SK-N-SH (cell line): ENCODE measurements around the gene CXCL16. TPM values are rescaled to one million over a fixed set of nuclear protein-coding genes. Genes with fewer than 3 reads are reported as not detected.
"Not testable (repeated sequence)": the region's sequence is repeated elsewhere in the genome, so short reads cannot be mapped to it uniquely, and the experiment has no call there.

Experiments used
- CTCF ChIA-PET: fragments of 300-600, 350-600 bp; formaldehyde crosslinking; extraction: SDS; loops from one replicate; lab custom pipeline; 2021; lab: Yijun Ruan, JAX
- POLR2A ChIA-PET: fragments of 350-600 bp; sonication (Branson Sonifier 250); formaldehyde crosslinking; extraction: SDS; loops from one replicate; lab custom pipeline; 2020; ENCODE audit warnings: antibody characterized with exemption, inconsistent platforms; lab: Yijun Ruan, JAX
- DNase-seq: peaks from one replicate; pipeline ENCODE4 v3.0.0; 2012
- H2AFZ ChIP-seq: fragments of 200-600 bp; sonication (generic); 2 replicates; pipeline ENCODE4 v1.8.1; 2016; ENCODE audit warnings: antibody characterized with exemption, mild to moderate bottlenecking, low read depth
- H3F3A ChIP-seq: fragments of 200-600 bp; sonication (generic); replicated peaks from 2 replicates; pipeline ENCODE3; 2016; ENCODE audit warnings: antibody characterized with exemption, mild to moderate bottlenecking; ENCODE audit not compliant: insufficient read depth
- H3K27ac ChIP-seq, 2 experiments: fragments of 200-500 bp in 1 of 2; fragments of 200-600 bp in 1 of 2; sonication (Bioruptor generic) in 1 of 2; sonication (generic), shearing (Covaris generic) in 1 of 2; 2 replicates each; pipeline versions ENCODE4 v1.5.1 to v1.6.1; 2014 to 2016; ENCODE audit warnings: low read depth in 2 of 2, inconsistent platforms in 1 of 2, low read length in 1 of 2, mild to moderate bottlenecking in 1 of 2, mixed read lengths in 1 of 2
- H3K27me3 ChIP-seq: fragments of 200-600 bp; sonication (generic), shearing (Covaris generic); 2 replicates; pipeline ENCODE4 v1.6.1; 2016; ENCODE audit warnings: mixed run types; ENCODE audit not compliant: insufficient read depth
- H3K36me3 ChIP-seq, 2 experiments: fragments of 200-500 bp in 1 of 2; fragments of 200-600 bp in 1 of 2; sonication (Bioruptor generic) in 1 of 2; sonication (generic) in 1 of 2; replicated peaks in 1 of 2; 2 replicates each; pipeline versions ENCODE3 to v1.5.1; 2014 to 2016; ENCODE audit warnings: low read length in 1 of 2, mild to moderate bottlenecking in 1 of 2; ENCODE audit not compliant: insufficient read depth in 2 of 2, control insufficient read depth in 1 of 2
- H3K4me1 ChIP-seq, 2 experiments: fragments of 200-500 bp in 1 of 2; fragments of 200-600 bp in 1 of 2; sonication (Bioruptor generic) in 1 of 2; sonication (generic), shearing (Covaris generic) in 1 of 2; 2 replicates each; pipeline versions ENCODE4 v1.5.1 to v1.6.1; 2014 to 2016; ENCODE audit warnings: low read depth in 1 of 2, low read length in 1 of 2, mixed run types in 1 of 2; ENCODE audit not compliant: insufficient read depth in 2 of 2, control insufficient read depth in 1 of 2
- H3K4me2 ChIP-seq: fragments of 200-600 bp; sonication (generic), shearing (Covaris generic); 2 replicates; pipeline ENCODE4 v1.6.1; 2017; ENCODE audit warnings: mixed run types
- H3K4me3 ChIP-seq, 2 experiments: fragments of 200-500 bp in 1 of 2; fragments of 200-600 bp in 1 of 2; sonication (Bioruptor generic) in 1 of 2; sonication (generic), shearing (Covaris generic) in 1 of 2; 2 replicates each; pipeline versions ENCODE4 v1.5.1 to v1.8.1; 2014 to 2016; ENCODE audit warnings: low read depth in 2 of 2, inconsistent platforms in 1 of 2, low read length in 1 of 2, mild to moderate bottlenecking in 1 of 2, mixed read lengths in 1 of 2, moderate library complexity in 1 of 2
- H3K79me2 ChIP-seq: fragments of 200-600 bp; sonication (generic); 2 replicates; pipeline ENCODE4 v1.8.1; 2017; ENCODE audit warnings: mild to moderate bottlenecking; ENCODE audit not compliant: insufficient read depth
- H3K9ac ChIP-seq: fragments of 200-600 bp; sonication (generic); 2 replicates; pipeline ENCODE4 v1.6.1; 2017; ENCODE audit warnings: mixed run types
- H3K9me2 ChIP-seq: fragments of 200-600 bp; sonication (generic); 2 replicates; pipeline ENCODE4 v1.6.1; 2017; ENCODE audit warnings: mixed run types
- H3K9me3 ChIP-seq: fragments of 200-600 bp; sonication (generic); 2 replicates; pipeline ENCODE4 v1.6.1; 2017; ENCODE audit warnings: mixed run types, mild to moderate bottlenecking, moderate library complexity
- H4K20me1 ChIP-seq: fragments of 200-600 bp; sonication (generic); 2 replicates; pipeline ENCODE4 v1.6.1; 2017; ENCODE audit warnings: mild to moderate bottlenecking, mixed run types; ENCODE audit not compliant: insufficient read depth
- EZH2phosphoT487 ChIP-seq: fragments of 200-600 bp; sonication (generic); IDR thresholded peaks from 2 replicates; pipeline ENCODE4 v1.6.1; 2017; ENCODE audit warnings: low read depth, mixed run types, mild to moderate bottlenecking, antibody characterized with exemption, moderate library complexity, borderline replicate concordance
- FOSL2 ChIP-seq: IDR thresholded peaks from 2 replicates; pipeline ENCODE4 v1.4.0; 2012; ENCODE audit warnings: low read depth, mild to moderate bottlenecking, moderate library complexity, borderline replicate concordance
- FOXJ3 ChIP-seq: sonication (generic); formaldehyde crosslinking; IDR thresholded peaks from 2 replicates; pipeline ENCODE4 v1.5.1; 2020; ENCODE audit warnings: mild to moderate bottlenecking, missing genetic modification reagents
- MEF2A ChIP-seq: IDR thresholded peaks from 2 replicates; pipeline ENCODE4 v1.4.0; 2012; ENCODE audit warnings: low read depth, borderline replicate concordance
- NRF1 ChIP-seq: IDR thresholded peaks from 2 replicates; pipeline ENCODE4 v1.6.1; 2012; ENCODE audit warnings: low read depth, mild to moderate bottlenecking, low read length
- RAD21 ChIP-seq: IDR thresholded peaks from 2 replicates; pipeline ENCODE4 v1.6.1; 2012; ENCODE audit warnings: mild to moderate bottlenecking, low read length
- RCOR1 ChIP-seq: fragments of 150-350 bp; IDR thresholded peaks from 2 replicates; pipeline ENCODE4 v1.6.1; 2017; ENCODE audit warnings: antibody characterized with exemption, low read length
- RFX5 ChIP-seq: IDR thresholded peaks from 2 replicates; pipeline ENCODE4 v1.6.1; 2012; ENCODE audit warnings: mild to moderate bottlenecking, improper control_type of control experiment, low read length
- SIN3A ChIP-seq: IDR thresholded peaks from 2 replicates; pipeline ENCODE4 v1.6.1; 2012; ENCODE audit warnings: low read depth, mild to moderate bottlenecking, low read length, moderate library complexity, borderline replicate concordance
- SMC3 ChIP-seq: IDR thresholded peaks from 2 replicates; pipeline ENCODE4 v1.6.1; 2012; ENCODE audit warnings: low read depth, low read length, improper control_type of control experiment
- TCF12 ChIP-seq: IDR thresholded peaks from 2 replicates; pipeline ENCODE4 v1.4.0; 2012
- YY1 ChIP-seq: IDR thresholded peaks from 2 replicates; pipeline ENCODE4 v1.4.0; 2012; ENCODE audit warnings: low read depth, mild to moderate bottlenecking
- WGBS: methylation state at CpG from one replicate; pipeline ENCODE4 v1.1.6; 2017; ENCODE audit warnings: low lambda C conversion rate; 5-methylcytosine and 5-hydroxymethylcytosine counted together
- polyA plus RNA-seq, 3 experiments: library from polyadenylated mRNA; depleted of rRNA; stranded (reverse); fragments of >200 nt; gene quantifications; 2 replicates each; pipeline ENCODE4 v1.2.3, GENCODE V29; 2012
- TF ChIP-seq, protein P1 (sequence below): IDR thresholded peaks from 2 replicates; pipeline ENCODE4 v1.4.0; 2012; ENCODE audit warnings: low read depth, borderline replicate concordance
- TF ChIP-seq, protein P2 (sequence below): IDR thresholded peaks from 2 replicates; pipeline ENCODE4; 2012
- TF ChIP-seq, protein P3 (sequence below): IDR thresholded peaks from 2 replicates; pipeline ENCODE4 v1.4.0; 2012; ENCODE audit warnings: low read depth, borderline replicate concordance

CXCL16 gene
- polyA plus RNA-seq, 1 of the 3 experiments (the other 2 are of a cell fraction): 4.3 TPM

DNA sequence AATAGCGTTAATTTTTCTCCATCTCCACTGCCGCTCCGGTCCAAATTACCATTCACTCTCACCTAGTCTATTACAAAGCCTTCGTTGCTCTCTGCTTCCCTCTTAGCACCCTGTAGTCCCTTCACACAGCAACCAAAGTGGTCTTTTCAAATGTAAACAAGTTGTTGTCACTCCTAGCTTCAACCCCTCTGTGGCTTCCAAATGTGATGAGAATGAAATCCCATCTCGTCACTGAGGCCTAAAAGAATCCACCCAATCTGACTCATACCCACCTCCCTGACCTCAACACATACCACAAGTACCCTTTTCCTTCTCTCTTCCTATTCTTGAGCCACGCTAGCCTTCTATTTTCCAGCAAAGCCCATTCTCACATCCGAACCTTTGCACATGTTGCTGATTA is 33.6 kb downstream of the CXCL16 start (continued):
- TF ChIP-seq, protein P1, sequence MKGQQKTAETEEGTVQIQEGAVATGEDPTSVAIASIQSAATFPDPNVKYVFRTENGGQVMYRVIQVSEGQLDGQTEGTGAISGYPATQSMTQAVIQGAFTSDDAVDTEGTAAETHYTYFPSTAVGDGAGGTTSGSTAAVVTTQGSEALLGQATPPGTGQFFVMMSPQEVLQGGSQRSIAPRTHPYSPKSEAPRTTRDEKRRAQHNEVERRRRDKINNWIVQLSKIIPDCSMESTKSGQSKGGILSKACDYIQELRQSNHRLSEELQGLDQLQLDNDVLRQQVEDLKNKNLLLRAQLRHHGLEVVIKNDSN: no peak
- TF ChIP-seq SIN3A: no peak
- TF ChIP-seq YY1: no peak
- TF ChIP-seq FOXJ3 (CRISPR knock-in tag): no peak

DNA sequence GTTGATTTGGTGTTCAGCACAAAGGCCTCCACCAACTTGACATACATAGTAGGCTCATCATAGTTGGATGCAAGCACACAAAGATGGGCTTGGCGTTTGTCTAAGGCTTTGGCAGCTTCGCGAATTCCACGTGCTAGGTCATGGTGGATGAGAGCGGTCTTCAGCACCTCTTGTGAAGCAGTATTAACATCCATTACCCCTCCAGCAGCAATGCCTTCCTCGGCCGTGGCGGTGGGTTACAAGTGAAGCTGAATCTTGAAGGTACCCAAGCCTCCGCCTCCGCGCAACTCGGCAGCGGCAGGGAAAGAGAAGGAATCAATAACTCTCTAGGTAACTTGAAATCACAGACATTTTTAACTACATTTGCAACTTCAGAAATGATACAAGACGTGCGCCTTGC is 34.7 kb downstream of the CXCL16 start:
- no peaks in the 10 kb centered on the region for H3K9me2 ChIP-seq
- H3F3A ChIP-seq: peaks cover 11% of the 10 kb centered on the region
- 0 out of 2 replicates have a peak, but pooled peaks cover 3% of the 10 kb centered on the region for H4K20me1 ChIP-seq
- no peak overlapping the region for H3K9ac ChIP-seq
- no peaks in the 10 kb centered on the region for H3K36me3 ChIP-seq
- no peak overlapping the region for H2AFZ ChIP-seq
- peaks cover 43% of the 10 kb centered on the region for H3K79me2 ChIP-seq
- no peak overlapping the region for H3K27ac ChIP-seq
- H3K4me3 ChIP-seq: no peak overlapping the region
- peaks cover 0 to 21% of the 10 kb centered on the region in 2 experiments; a peak in 2 of 4 replicates for H3K4me1 ChIP-seq
- DNase-seq: no peak
- TF ChIP-seq NRF1 (no peak), RFX5 (no peak), SMC3 (no peak), RCOR1 (no peak), RAD21 (no peak), EZH2phosphoT487 (no peak), TCF12 (no peak), MEF2A (no peak), FOSL2 (no peak)
- TF ChIP-seq, protein P1: no peak
- TF ChIP-seq, protein P2, sequence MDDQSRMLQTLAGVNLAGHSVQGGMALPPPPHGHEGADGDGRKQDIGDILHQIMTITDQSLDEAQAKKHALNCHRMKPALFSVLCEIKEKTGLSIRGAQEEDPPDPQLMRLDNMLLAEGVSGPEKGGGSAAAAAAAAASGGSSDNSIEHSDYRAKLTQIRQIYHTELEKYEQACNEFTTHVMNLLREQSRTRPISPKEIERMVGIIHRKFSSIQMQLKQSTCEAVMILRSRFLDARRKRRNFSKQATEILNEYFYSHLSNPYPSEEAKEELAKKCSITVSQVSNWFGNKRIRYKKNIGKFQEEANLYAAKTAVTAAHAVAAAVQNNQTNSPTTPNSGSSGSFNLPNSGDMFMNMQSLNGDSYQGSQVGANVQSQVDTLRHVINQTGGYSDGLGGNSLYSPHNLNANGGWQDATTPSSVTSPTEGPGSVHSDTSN: no peak
- TF ChIP-seq, protein P3, sequence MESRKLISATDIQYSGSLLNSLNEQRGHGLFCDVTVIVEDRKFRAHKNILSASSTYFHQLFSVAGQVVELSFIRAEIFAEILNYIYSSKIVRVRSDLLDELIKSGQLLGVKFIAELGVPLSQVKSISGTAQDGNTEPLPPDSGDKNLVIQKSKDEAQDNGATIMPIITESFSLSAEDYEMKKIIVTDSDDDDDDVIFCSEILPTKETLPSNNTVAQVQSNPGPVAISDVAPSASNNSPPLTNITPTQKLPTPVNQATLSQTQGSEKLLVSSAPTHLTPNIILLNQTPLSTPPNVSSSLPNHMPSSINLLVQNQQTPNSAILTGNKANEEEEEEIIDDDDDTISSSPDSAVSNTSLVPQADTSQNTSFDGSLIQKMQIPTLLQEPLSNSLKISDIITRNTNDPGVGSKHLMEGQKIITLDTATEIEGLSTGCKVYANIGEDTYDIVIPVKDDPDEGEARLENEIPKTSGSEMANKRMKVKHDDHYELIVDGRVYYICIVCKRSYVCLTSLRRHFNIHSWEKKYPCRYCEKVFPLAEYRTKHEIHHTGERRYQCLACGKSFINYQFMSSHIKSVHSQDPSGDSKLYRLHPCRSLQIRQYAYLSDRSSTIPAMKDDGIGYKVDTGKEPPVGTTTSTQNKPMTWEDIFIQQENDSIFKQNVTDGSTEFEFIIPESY: no peak
- POLR2A ChIA-PET: interaction anchor here (1.8 kb wide), 1 partner anchor 85 kb away, joined by 5 read pairs; no protein-coding TSS in a partner anchor
- H3K4me2 ChIP-seq: peak overlapping the region; percentile 99
- no peaks in the 10 kb centered on the region for H3K9me3 ChIP-seq
- CTCF ChIA-PET: interaction anchor here (0.6 kb wide), 2 partner anchors 135 to 139 kb away, joined by 3 read pairs; no protein-coding TSS in a partner anchor
- 96% methylated on average over 15 of the region's 15 CpGs for WGBS
- H3K27me3 ChIP-seq: no peaks in the 10 kb centered on the region

DNA sequence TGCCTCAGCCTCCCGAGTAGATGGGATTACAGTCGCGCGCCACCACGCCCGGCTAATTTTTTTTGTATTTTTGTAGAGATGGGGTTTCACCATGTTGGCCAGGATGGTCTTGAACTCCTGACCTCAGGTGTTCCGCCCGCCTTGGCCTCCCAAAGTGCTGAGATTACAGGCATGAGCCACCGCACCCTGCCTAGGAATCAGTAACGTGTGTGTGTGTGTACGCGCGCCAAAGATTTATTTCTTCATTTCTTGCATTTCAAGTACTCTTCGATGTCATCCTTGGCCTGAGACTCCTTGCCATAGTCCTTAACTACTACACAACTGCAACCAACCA is 35.2 kb downstream of the CXCL16 start:
- H3K9me2 ChIP-seq, DNase-seq, H3K9me3 ChIP-seq, H4K20me1 ChIP-seq, H3F3A ChIP-seq, H3K27me3 ChIP-seq, H3K36me3 ChIP-seq: not testable (repeated sequence)
- Histone ChIP-seq H3K79me2 (peaks cover 47% of the 10 kb centered on the region), H3K4me2 (peak overlapping the region; percentile 99), H3K4me1 (peaks cover 0 to 18% of the 10 kb centered on the region in 2 experiments; a peak in 2 of 4 replicates), H3K9ac (peak overlapping the region; percentile 96; the same call in 1 of the 2 replicates), H2AFZ (peak overlapping the region; percentile 86), H3K4me3 (peak overlapping the region; percentile 87 to 100), H3K27ac (peak overlapping the region in 1 of 2 experiments; percentile 42; a peak in 2 of 4 replicates)
- 57% methylated on average over 14 of the region's 14 CpGs for WGBS
- CTCF ChIA-PET: interaction anchor here (0.6 to 1.0 kb wide), 2 partner anchors 134 to 138 kb away, joined by 3 read pairs; no protein-coding TSS in a partner anchor
- POLR2A ChIA-PET: interaction anchor here (0.5 to 1.8 kb wide), 3 partner anchors 86 to 561 kb away, joined by 3 to 5 read pairs (median 3); partner anchors contain the start of gene INCA1
